SU-DHL-6 (cell line): ENCODE data around the gene COQ5.

Experiments used
- CTCF ChIP-seq: fragments of 200-600 bp; sonication (generic); IDR thresholded peaks from one replicate; pipeline ENCODE4 v1.5.1; 2017; ENCODE audit warnings: antibody characterized with exemption, mild to moderate bottlenecking, low read length, moderate library complexity; ENCODE audit not compliant: insufficient read depth, poor library complexity, severe bottlenecking
- EZH2phosphoT487 ChIP-seq: fragments of 200-600 bp; sonication (generic), shearing (Covaris generic); conservative IDR thresholded peaks from 2 replicates; pipeline ENCODE4 v1.6.1; 2018; ENCODE audit warnings: mild to moderate bottlenecking, antibody characterized with exemption, low read length, moderate library complexity, mixed read lengths

- no peak for TF ChIP-seq CTCF
- TF ChIP-seq EZH2phosphoT487 = no peak
Measured at GRCh38 chr12:120537856-120538220, 8.9 kb upstream of the COQ5 start.
